ENCODE data around the gene B3GALT6.
A peak's percentile ranks its signal among the peaks of the same experiment; 100 is the strongest.
"Not testable (repeated sequence)": the region's sequence is repeated elsewhere in the genome, so short reads cannot be mapped to it uniquely, and the experiment has no call there.

Gene B3GALT6

DNA sequence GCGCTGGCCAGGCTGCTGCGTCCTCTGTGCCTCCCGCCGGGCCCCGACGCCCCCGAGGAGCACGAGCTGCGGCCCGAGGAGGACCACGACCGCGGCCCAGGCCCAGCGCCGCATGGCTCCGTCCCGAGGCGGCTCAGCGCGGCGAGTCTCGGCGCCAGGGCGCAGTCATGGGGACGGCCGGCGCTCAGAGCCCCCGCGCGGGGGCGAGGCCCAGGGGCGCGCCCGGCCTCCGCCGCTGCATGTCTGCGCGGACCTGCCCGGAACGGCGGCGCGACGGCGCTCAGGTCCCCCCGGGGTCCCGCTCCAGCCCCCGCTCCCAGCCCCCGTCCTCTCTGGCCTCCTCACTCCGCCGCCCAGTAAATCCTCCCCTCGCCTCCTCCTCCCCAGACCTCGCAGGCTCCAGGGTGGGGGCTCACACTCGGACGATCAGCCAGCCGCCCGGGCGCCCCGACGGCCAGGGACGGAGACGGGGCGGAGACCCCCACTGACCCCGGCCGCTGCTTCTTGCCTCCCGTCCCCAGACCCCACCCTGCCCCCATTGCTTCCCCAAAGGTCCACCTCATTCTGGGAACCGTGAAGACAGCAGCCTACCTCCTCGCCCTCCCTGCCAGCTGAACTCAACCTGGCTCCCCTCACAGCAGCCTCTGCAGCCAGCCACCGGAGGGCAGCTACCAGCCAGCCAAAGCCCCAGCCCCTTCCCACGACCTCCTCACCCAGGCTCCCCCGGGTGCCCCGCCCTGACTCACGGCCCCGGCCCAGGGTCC is 14.7 kb downstream of the B3GALT6 start, which contains the start of gene C1QTNF12:
TSS of gene C1QTNF12 (minus strand) at position 146 of the 764 bp plus-strand sequence. CDS start at position 114, 32 bp downstream.
- DNase-seq (ENCODE audit: low read depth, low spot score), result no peak

DNA sequence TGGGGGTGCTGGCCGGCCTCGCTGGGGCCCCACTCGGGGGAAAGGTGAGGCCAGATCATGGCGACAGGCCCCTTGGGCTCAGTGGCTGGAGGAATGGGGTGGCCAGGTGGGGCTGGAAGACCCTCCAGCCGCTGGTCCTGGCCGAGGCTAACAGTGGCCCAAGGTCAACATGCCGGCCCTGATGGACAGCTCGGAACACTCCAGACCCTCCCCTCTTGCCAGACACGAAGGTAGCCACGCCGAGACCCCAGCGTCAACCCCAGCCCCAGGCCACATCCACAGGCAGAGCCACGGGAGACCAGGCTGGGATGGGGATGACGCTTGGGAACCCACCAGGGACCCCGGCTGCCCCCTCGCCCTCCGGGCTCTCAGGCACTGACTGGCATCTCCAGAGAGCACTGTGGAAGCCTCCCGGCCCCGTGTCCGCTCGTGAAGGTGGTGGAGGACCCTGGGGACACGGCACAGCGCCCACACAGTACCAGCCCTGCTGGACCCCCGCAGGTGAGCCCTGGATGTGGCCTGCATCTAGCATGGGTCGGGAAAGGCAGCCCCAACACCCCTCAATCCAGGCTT is 15.4 kb downstream of the B3GALT6 start:
- no peak for DNase-seq (ENCODE audit: low read depth, low spot score)
- Histone ChIP-seq H3K9ac (ENCODE audit: insufficient read length) (no peak overlapping the region), H3K9me3 (ENCODE audit: low read depth, low read length) (no peaks in the 10 kb centered on the region), H3K27ac (no peak overlapping the region), H3K36me3 (ENCODE audit: insufficient read depth, low read length) (no peaks in the 10 kb centered on the region), H3K4me3 (no peak overlapping the region)
- TF ChIP-seq POLR2AphosphoS5 (IDR thresholded peaks at IDR 0.05; ENCODE audit: borderline replicate concordance, low read depth, low read length), result no peak
- no peak for TF ChIP-seq EZH2 (IDR thresholded peaks at IDR 0.05)
- no peak for TF ChIP-seq FOXP2 (optimal IDR thresholded peaks at IDR 0.05; ENCODE audit: control extremely low read depth, extremely low read length, insufficient read depth)

More for the DNA sequence above, 14.7 kb downstream of the B3GALT6 start, which contains the start of gene C1QTNF12:
- TF ChIP-seq EZH2 (IDR thresholded peaks at IDR 0.05) (no peak), POLR2AphosphoS5 (IDR thresholded peaks at IDR 0.05; ENCODE audit: borderline replicate concordance, low read depth, low read length) (no peak), FOXP2 (optimal IDR thresholded peaks at IDR 0.05; ENCODE audit: control extremely low read depth, extremely low read length, insufficient read depth) (no peak)
- Histone ChIP-seq H3K9me3 (ENCODE audit: low read depth, low read length) (no peaks in the 10 kb centered on the region), H3K9ac (ENCODE audit: insufficient read length) (no peak within 1 kb of the TSS), H3K27ac (no peak within 1 kb of the TSS), H3K4me3 (no peak within 1 kb of the TSS), H3K36me3 (ENCODE audit: insufficient read depth, low read length) (no peaks in the 10 kb centered on the region)

DNA sequence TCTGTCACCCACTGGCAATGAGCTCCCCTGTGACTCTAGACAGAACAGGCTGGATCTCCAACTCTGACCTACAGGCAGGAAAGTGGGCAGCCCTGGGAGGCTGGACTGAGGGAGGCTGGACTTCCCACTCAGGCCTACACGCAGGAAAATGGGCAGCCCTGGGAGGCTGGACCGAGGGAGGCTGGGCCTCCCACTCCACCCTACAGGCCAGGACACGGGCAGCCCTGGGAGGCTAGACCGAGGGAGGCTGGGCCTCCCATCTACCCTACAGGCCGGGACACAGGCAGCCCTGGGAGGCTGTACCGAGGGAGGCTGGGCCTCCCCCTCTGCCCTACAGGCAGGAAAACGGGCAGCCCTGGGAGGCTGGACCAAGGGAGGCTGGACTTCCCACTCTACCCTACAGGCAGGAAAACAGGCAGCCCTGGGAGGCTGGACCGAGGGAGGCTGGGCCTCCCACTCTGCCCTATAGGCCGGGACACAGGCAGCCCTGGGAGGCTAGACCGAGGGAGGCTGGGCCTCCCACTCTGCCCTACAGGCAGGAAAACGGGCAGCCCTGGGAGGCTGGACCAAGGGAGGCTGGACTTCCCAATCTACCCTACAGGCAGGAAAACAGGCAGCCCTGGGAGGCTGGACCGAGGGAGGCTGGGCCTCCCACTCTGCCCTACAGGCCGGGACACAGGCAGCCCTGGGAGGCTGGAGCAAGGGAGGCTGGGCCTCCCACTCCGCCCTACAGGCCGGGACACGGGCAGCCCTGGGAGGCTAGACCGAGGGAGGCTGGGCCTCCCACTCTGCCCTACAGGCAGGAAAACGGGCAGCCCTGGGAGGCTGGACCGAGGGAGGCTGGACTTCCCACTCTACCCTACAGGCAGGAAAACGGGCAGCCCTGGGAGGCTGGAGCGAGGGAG is 16.2 kb downstream of the B3GALT6 start:
- H3K9ac ChIP-seq (ENCODE audit: insufficient read length); H3K4me3 ChIP-seq; H3K27ac ChIP-seq; H3K36me3 ChIP-seq (ENCODE audit: insufficient read depth, low read length); H3K9me3 ChIP-seq (ENCODE audit: low read depth, low read length); DNase-seq (ENCODE audit: low read depth, low spot score): not testable (repeated sequence)

DNA sequence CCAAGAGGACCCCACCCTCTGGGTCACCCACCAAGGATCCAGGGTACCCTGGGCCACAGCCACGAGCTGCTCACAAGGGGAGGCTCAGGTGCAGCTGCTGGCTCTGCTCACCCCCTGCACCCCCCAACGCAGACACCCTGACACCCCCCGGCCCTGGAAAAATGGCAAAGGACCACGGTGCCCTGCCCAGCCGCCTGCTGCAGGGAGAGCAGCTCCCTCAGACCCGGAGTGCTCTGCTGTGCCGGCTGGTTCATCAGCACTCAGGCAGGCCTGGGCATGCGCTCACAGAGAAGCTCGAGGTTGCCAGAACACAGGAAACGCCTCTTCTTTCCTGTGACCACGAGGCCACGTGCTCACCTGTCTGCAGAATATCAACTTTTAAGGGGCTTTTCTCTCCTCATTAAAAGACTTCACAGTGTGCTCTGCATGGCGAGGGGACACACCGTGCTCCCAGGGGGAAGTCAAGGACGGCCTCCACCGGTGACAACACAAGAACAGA is 18.8 kb downstream of the B3GALT6 start:
- Histone ChIP-seq H3K4me3 (no peak overlapping the region), H3K27ac (no peak overlapping the region), H3K9ac (ENCODE audit: insufficient read length) (no peak overlapping the region), H3K9me3 (ENCODE audit: low read depth, low read length) (no peaks in the 10 kb centered on the region), H3K36me3 (ENCODE audit: insufficient read depth, low read length) (peaks cover 12% of the 10 kb centered on the region; the same call in 1 of the 2 replicates)
- no peak for DNase-seq (ENCODE audit: low read depth, low spot score)
- no peak for TF ChIP-seq FOXP2 (optimal IDR thresholded peaks at IDR 0.05; ENCODE audit: control extremely low read depth, extremely low read length, insufficient read depth)
- TF ChIP-seq POLR2AphosphoS5 (IDR thresholded peaks at IDR 0.05; ENCODE audit: borderline replicate concordance, low read depth, low read length), result 0 out of 2 replicates have a peak, but pooled peaks have one; percentile 11

DNA sequence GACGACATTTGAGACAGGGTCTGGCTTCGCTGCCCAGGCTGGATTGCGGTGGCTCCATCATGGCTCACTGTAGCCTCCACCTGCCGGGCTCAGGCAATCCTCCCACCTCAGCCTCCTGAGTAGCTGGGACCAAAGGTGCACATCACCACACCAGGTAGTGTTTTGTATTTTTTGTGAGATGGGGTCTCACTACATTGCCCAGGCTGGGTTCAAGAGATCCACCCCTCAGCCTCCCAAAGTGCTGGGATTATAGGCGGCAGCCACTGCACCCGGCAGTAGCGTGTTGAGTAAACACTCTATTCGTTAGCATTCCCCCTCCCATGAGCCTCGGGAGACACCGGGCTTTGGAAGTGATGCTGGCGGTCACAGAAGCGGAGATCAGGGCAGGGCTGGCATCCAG is 21.3 kb downstream of the B3GALT6 start:
- H3K36me3 ChIP-seq (ENCODE audit: insufficient read depth, low read length), result peaks cover 28% of the 10 kb centered on the region
- H3K27ac ChIP-seq, result no peak overlapping the region
- H3K9me3 ChIP-seq (ENCODE audit: low read depth, low read length), result no peaks in the 10 kb centered on the region
- H3K4me3 ChIP-seq, result no peak overlapping the region
- DNase-seq (ENCODE audit: low read depth, low spot score), result no peak
- TF ChIP-seq EZH2 (IDR thresholded peaks at IDR 0.05), result no peak
- TF ChIP-seq FOXP2 (optimal IDR thresholded peaks at IDR 0.05; ENCODE audit: control extremely low read depth, extremely low read length, insufficient read depth), result no peak
- no peak for TF ChIP-seq POLR2AphosphoS5 (IDR thresholded peaks at IDR 0.05; ENCODE audit: borderline replicate concordance, low read depth, low read length)
- no peak overlapping the region for H3K9ac ChIP-seq (ENCODE audit: insufficient read length)

DNA sequence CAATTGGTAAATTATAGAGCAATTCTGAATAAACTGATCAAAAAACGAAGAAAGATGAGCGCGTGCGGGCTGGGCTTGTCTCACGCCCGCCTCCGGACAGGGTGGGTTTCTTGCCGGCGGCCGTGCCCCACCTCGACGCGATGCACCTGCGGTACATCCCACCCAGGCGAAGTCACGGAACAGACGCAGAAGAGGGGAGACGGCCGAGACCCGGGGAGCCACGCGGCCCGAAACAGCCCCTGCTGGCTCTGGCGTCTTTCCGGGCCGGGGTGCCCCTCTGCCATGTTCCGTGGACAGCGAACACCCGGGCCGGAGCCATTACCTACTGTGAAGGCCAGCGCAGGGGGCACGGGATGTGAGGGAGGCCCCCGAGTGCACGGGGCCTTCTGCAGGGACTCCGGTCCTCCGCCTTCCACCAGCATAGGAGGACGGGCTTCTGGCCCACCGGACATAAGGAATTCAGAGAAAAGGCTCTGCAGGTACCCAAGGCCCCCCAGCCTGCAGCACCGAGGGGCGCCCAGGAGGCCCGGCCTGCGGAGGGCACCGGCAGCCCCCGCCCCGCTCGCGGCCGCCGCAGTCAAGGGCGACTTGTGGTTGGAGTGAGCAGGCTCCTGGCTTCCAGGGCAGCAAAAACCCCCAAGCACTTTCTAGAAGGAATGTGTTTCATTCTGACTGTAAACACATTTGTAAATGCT is 22.1 kb downstream of the B3GALT6 start:
- Histone ChIP-seq H3K4me3 (no peak overlapping the region), H3K36me3 (ENCODE audit: insufficient read depth, low read length) (peaks cover 32% of the 10 kb centered on the region)
- TF ChIP-seq POLR2AphosphoS5 (IDR thresholded peaks at IDR 0.05; ENCODE audit: borderline replicate concordance, low read depth, low read length) (no peak), EZH2 (IDR thresholded peaks at IDR 0.05) (no peak), FOXP2 (optimal IDR thresholded peaks at IDR 0.05; ENCODE audit: control extremely low read depth, extremely low read length, insufficient read depth) (no peak)

DNA sequence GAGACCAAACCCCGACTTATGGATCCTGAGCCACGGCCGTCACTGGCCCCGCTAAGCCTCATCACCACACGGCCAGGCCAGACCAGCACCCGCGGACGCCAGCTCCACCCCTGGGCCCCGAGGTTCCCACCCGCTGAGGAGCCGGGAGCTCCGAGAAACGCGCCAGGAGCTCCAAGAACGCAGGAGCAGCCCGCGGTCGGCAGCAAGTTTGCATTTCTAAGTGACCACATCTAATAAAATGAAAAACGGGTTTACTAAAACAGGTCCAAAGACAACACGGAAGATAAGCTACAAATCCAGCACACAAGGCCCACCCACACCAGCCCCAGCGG is 22.6 kb downstream of the B3GALT6 start:
- Histone ChIP-seq H3K27ac (no peak overlapping the region; the same call in 1 of the 2 replicates), H3K4me3 (no peak overlapping the region), H3K9me3 (ENCODE audit: low read depth, low read length) (no peaks in the 10 kb centered on the region), H3K9ac (ENCODE audit: insufficient read length) (no peak overlapping the region), H3K36me3 (ENCODE audit: insufficient read depth, low read length) (peaks cover 34% of the 10 kb centered on the region)
- TF ChIP-seq EZH2 (IDR thresholded peaks at IDR 0.05) (no peak), POLR2AphosphoS5 (IDR thresholded peaks at IDR 0.05; ENCODE audit: borderline replicate concordance, low read depth, low read length) (no peak), FOXP2 (optimal IDR thresholded peaks at IDR 0.05; ENCODE audit: control extremely low read depth, extremely low read length, insufficient read depth) (no peak)
- no peak for DNase-seq (ENCODE audit: low read depth, low spot score)

More for the DNA sequence above, 22.1 kb downstream of the B3GALT6 start:
- no peaks in the 10 kb centered on the region for H3K9me3 ChIP-seq (ENCODE audit: low read depth, low read length)
- no peak for DNase-seq (ENCODE audit: low read depth, low spot score)
- H3K9ac ChIP-seq (ENCODE audit: insufficient read length), result no peak overlapping the region
- no peak overlapping the region for H3K27ac ChIP-seq

All from SK-N-MC (cell line).